KMS-11 (cell line): ENCODE results near the gene MTCH1.

Source experiments
- H2AFZ ChIP-seq: fragments of 200-600 bp; sonication (generic); 2 replicates; pipeline ENCODE4 v1.6.1; 2016; ENCODE audit warnings: antibody characterized with exemption, mixed run types, low read depth
- H3K27ac ChIP-seq: fragments of 200-600 bp; sonication (generic); 2 replicates; pipeline ENCODE4 v1.6.1; 2016; ENCODE audit warnings: mild to moderate bottlenecking, mixed run types
- H3K27me3 ChIP-seq: fragments of 200-600 bp; sonication (generic); 2 replicates; pipeline ENCODE4 v1.6.1; 2017; ENCODE audit warnings: mild to moderate bottlenecking, low read depth, mixed run types, moderate library complexity; ENCODE audit not compliant: insufficient read depth
- H3K36me3 ChIP-seq: fragments of 200-600 bp; sonication (generic); 2 replicates; pipeline ENCODE4 v1.6.1; 2017; ENCODE audit warnings: mild to moderate bottlenecking, mixed run types; ENCODE audit not compliant: insufficient read depth
- H3K4me1 ChIP-seq: fragments of 200-600 bp; sonication (generic); 2 replicates; pipeline ENCODE4 v1.6.1; 2016; ENCODE audit warnings: mild to moderate bottlenecking, low read depth, mixed run types; ENCODE audit not compliant: poor library complexity, severe bottlenecking
- H3K4me2 ChIP-seq: fragments of 200-600 bp; sonication (generic); 2 replicates; pipeline ENCODE4 v1.7.0; 2016; ENCODE audit warnings: mild to moderate bottlenecking, mixed run types
- H3K4me3 ChIP-seq: fragments of 200-600 bp; sonication (generic); IDR thresholded peaks from 2 replicates; pipeline ENCODE4 v1.6.1; 2017; ENCODE audit warnings: low read depth, low read length, mixed read lengths; ENCODE audit not compliant: insufficient read depth
- H3K79me2 ChIP-seq: fragments of 200-600 bp; sonication (generic); 2 replicates; pipeline ENCODE4 v1.6.1; 2016; ENCODE audit warnings: low read depth, mixed run types; ENCODE audit not compliant: insufficient read depth
- H3K9ac ChIP-seq: fragments of 200-600 bp; sonication (generic); 2 replicates; pipeline ENCODE4 v1.6.1; 2016; ENCODE audit warnings: mild to moderate bottlenecking, mixed run types
- H4K20me1 ChIP-seq: fragments of 200-600 bp; sonication (generic); 2 replicates; pipeline ENCODE4 v1.6.1; 2016; ENCODE audit warnings: mild to moderate bottlenecking, mixed run types; ENCODE audit not compliant: insufficient read depth
- CTCF ChIP-seq: fragments of 200-600 bp; sonication (generic); conservative IDR thresholded peaks from 2 replicates; pipeline ENCODE4 v1.6.1; 2017; ENCODE audit warnings: low read depth, mild to moderate bottlenecking, antibody characterized with exemption, low read length, moderate library complexity, mixed read lengths

The MTCH1 gene

DNA sequence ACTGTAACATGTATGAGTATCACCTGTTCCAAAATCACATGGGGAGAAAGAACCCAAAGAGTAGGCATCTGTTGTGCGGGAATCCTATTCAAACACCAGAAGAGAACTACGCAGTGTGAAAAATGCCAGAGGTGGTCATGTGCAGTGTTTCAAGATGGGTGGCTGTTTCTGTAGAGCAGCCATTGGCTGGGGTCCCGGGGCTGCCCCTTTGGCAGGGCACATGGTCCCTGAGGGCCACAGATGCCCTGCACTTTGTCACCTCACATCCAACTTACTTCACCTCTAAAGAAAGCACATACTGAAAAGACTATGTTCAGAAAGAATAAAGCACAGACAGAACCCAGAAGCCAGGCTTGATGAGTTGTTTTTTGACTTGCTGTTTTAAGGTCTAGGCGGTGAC is 12.3 kb downstream of the MTCH1 start:
- H3K36me3 ChIP-seq, result peaks cover 9% of the 10 kb centered on the region; the same call in 1 of the 2 replicates
- no peak overlapping the region for H3K4me3 ChIP-seq
- H3K79me2 ChIP-seq, result no peaks in the 10 kb centered on the region
- no peaks in the 10 kb centered on the region for H4K20me1 ChIP-seq
- H3K4me1 ChIP-seq, result no peaks in the 10 kb centered on the region
- H3K27ac ChIP-seq, result no peak overlapping the region
- no peak overlapping the region for H2AFZ ChIP-seq
- no peaks in the 10 kb centered on the region for H3K27me3 ChIP-seq
- no peak overlapping the region for H3K4me2 ChIP-seq
- H3K9ac ChIP-seq, result no peak overlapping the region
- no peak for TF ChIP-seq CTCF

DNA sequence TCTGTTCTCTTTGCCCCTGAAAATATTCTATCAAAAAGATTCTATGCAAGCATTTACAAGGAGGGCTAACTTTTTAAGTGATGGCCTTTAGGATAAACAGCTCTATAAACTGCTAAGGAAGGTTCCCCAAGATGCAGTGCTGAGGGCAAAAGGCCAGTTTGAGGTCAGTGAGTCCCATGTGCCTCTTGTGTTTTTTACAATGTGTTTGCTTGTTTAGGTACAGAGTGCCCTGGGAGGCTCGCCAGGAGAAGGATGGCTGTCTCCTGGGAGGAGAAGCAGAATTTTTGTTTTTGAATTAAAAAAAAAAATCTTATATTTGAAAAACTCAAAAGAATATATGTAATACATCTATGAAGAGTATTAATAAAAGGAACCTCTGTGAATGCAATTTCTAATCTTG is 12.8 kb downstream of the MTCH1 start:
- Histone ChIP-seq H2AFZ (no peak overlapping the region), H3K27me3 (no peaks in the 10 kb centered on the region), H3K79me2 (no peaks in the 10 kb centered on the region), H3K4me3 (no peak overlapping the region), H3K4me1 (no peaks in the 10 kb centered on the region), H3K4me2 (no peak overlapping the region), H3K9ac (no peak overlapping the region), H4K20me1 (no peaks in the 10 kb centered on the region), H3K36me3 (peaks cover 9% of the 10 kb centered on the region; the same call in 1 of the 2 replicates), H3K27ac (no peak overlapping the region)
- no peak for TF ChIP-seq CTCF

GRCh38 chr6:36971921-36972673 is 13.9 kb downstream of the MTCH1 start:
- no peak overlapping the region for H3K27ac ChIP-seq
- peaks cover 9% of the 10 kb centered on the region; the same call in 1 of the 2 replicates for H3K36me3 ChIP-seq
- H3K4me3 ChIP-seq, result no peak overlapping the region
- H3K4me1 ChIP-seq, result no peaks in the 10 kb centered on the region
- H2AFZ ChIP-seq, result no peak overlapping the region
- TF ChIP-seq CTCF, result no peak
- H4K20me1 ChIP-seq, result no peaks in the 10 kb centered on the region
- no peaks in the 10 kb centered on the region for H3K79me2 ChIP-seq
- H3K4me2 ChIP-seq, result no peak overlapping the region
- H3K9ac ChIP-seq, result no peak overlapping the region
- no peaks in the 10 kb centered on the region for H3K27me3 ChIP-seq

GRCh38 chr6:36970892-36971842 is 14.8 kb downstream of the MTCH1 start:
- no peak overlapping the region for H3K4me3 ChIP-seq
- H3K9ac ChIP-seq, result no peak overlapping the region
- no peak overlapping the region for H3K4me2 ChIP-seq
- H3K4me1 ChIP-seq, result no peaks in the 10 kb centered on the region
- H4K20me1 ChIP-seq, result no peaks in the 10 kb centered on the region
- H3K36me3 ChIP-seq, result peaks cover 9% of the 10 kb centered on the region; the same call in 1 of the 2 replicates
- TF ChIP-seq CTCF, result no peak
- H3K27ac ChIP-seq, result no peak overlapping the region
- no peak overlapping the region for H2AFZ ChIP-seq
- H3K79me2 ChIP-seq, result no peaks in the 10 kb centered on the region
- no peaks in the 10 kb centered on the region for H3K27me3 ChIP-seq
